ENCODE results near the gene HIVEP1.

Gene HIVEP1

DNA sequence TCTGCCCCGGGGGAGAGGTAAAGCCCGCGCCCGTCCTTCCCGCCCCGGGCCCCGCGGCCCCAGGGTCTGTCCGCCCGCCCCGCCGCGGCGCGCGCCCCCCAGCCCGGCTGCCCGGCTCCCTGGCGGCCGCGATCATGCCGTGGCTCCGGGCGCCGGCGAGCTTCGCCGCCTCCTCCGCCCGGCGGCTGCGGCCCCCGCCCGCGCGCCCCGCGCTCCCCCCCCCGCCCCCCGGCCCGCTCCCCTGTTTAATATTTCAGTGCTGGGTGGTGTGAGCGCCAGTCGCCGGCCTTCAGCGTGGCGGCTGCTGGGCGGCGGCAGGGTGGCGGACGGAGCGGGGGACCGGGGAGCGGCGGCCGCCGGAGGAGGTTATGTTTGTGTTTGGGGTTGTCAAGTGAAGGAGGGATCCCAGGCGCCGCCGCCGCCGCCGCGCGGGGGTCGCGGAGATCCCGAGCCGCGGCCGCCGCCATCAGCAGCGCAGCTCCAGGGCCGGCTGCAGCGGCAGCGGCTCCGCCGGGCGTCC is at the start of gene HIVEP1:
Gene HIVEP1, plus strand, starts transcription at position 275 of the 520 bp plus-strand sequence. CDS start 3,317 bp downstream, outside the sequence.
- peak; percentile 11 to 31 for DNase-seq

- no peak for DNase-seq
Measured at GRCh38 chr6:11963756-11964500, 48.2 kb upstream of the HIVEP1 start.

DNA sequence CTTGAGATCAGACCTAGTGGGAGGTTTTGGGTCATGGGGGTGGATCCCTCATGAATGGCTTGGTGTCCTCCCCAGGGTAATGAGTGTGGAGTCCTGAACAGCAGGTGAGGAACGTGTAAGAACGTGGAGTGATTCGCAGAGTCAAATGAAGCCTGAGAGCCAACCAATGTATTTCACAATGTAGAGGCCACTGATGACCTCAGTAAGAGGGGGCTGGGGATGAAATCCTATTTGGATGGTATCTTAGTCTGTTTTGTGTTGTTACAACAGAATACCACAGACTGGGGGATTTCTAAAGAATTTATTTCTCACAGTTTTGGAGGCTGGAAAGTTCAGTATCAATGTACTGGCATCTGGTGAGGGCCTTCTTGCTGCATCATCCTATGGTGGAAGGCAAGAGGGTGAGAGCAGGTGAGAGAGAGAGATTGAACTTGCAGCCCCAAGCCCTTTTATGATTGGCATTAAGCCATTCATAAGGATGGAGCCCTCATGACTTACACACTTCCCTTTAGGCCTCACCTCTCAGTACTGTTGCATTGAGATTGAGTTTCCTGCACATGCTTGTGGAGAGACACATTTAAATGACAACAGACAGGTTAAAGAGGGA is 47.3 kb upstream of the HIVEP1 start:
- no peak for DNase-seq

DNA sequence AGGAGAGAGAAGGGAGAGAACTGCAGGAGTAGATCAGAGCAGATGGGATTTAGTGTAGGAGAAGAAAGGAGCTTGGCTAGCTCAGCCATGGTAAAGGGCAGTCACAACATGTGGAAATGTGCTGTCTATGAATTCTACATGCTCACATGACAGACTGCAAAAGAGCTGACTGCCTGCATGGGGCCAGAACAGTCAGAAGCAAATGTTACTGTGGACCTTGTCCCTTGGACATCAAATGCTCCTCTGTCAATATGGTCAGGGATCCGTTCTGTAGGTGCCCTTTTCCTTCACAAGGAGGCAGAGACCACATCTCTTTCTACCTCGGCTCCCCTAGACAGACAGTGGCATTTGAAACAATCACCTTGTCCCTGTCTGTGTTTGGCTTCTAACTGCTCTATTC is 46.6 kb upstream of the HIVEP1 start:
- no peak for DNase-seq

GRCh38 chr6:11968241-11968806 is 43.8 kb upstream of the HIVEP1 start:
- no peak for DNase-seq

- no peak for DNase-seq
Measured at GRCh38 chr6:11969092-11969491, 43.0 kb upstream of the HIVEP1 start.

- DNase-seq = no peak
Measured at GRCh38 chr6:11970114-11970513, 42.0 kb upstream of the HIVEP1 start.

- no peak for DNase-seq
Measured at GRCh38 chr6:11971154-11971553, 41.0 kb upstream of the HIVEP1 start.

- no peak for DNase-seq
Measured at GRCh38 chr6:11972270-11972669, 39.8 kb upstream of the HIVEP1 start.

DNA sequence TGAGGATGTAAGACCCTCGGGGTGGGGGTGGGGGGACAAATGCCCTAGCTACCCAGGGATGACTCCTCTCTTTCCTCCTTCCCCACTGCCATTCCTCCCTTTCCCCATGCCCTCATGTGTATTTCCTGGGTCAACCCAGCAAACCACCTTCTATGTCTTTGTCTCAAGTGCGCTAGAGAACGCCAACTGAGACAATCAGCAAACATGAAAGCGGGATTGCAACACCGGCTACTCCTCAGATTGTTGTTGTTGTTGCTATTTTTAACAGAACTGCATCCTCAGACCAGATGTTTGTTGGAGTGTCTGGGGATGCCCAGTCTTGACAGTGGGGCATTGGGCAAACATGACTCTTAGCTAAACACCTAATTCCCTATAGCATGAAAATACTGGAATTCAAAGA is 39.3 kb upstream of the HIVEP1 start:
- DNase-seq = no peak

DNA sequence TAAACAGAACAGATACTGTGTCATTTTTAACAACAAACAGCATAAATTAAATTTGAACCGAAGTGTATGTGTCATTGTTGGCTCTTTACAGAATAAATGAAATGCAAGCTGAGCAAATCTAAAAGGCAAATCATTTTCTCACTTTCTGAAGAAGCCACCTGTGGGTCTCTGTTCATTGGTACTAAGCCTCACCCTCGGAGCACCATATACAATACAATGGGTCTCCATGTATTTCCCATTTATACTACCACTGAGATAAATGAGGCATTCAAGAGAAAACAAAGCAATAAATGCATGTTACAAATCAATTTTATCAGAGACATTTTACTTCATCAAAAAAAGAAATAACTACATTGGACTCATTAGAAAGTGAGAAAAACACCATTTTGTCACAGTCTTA is 38.9 kb upstream of the HIVEP1 start:
- no peak for DNase-seq

GRCh38 chr6:11974089-11974488 is 38.0 kb upstream of the HIVEP1 start:
- no peak for DNase-seq

- DNase-seq = peak; percentile 97 to 99
Measured at GRCh38 chr6:11975353-11975977, 36.6 kb upstream of the HIVEP1 start.

DNA sequence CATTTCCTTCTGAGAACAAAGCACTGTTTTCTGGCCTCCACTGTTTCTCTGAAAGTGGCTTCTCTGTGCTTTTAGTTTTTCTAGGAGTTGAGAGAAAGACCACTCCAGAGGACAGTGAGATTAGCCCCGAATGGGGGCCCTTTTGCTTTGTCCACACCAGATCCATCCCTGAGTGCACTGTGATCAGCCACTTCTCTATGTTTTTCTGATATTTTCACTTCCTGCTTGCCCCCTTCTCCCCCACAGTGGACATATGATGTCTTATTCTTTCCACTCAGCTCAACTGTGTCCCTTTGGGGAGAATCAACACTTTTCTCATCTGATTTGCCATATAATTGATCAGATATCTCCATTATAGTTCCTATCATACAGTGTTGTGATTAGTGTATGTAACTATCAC is 35.6 kb upstream of the HIVEP1 start:
- DNase-seq = no peak

DNA sequence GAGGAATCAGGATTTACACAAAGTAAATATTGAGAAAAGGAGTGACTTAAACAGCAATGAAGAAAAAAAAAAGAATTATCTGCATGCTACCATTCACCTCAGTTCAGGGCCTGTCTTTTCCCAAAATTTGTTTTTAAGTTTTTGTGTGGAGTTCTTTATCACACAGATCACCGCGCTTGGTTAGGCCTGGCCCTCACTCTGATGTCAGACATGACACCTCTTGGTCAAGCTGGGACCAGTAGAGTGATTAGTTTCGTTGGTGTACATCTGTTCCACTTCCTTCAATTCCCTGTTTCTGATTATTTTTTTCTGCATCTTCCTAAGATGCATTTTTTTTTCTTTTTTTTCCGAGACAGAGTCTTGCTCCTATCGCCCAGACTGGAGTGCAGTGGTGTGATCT is 34.9 kb upstream of the HIVEP1 start:
- DNase-seq = no peak

DNA sequence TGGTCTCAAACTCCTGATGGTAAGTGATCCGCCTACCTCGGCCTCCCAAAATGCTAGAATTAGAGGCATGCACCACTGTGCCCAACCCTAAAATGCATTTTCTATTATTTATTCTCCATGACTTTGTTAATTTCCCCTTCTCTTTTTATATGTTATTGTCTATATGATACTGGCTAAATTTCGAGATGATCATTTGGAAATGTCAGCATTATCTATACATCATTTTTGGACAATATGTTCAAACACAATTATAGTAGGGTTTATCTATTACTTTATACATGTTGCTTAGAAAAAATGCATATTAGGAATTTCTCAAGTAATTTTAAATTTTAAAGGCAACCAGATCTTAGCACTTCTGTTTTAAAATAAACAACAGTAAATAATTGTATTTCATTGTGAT is 34.4 kb upstream of the HIVEP1 start:
- no peak for DNase-seq

- DNase-seq = no peak
Measured at GRCh38 chr6:11978169-11978987, 33.7 kb upstream of the HIVEP1 start.

- DNase-seq = no peak
Measured at GRCh38 chr6:11979866-11980265, 32.2 kb upstream of the HIVEP1 start.

GRCh38 chr6:11983306-11983705 is 28.8 kb upstream of the HIVEP1 start:
- DNase-seq = no peak

GRCh38 chr6:11987386-11987785 is 24.7 kb upstream of the HIVEP1 start:
- no peak for DNase-seq

- no peak for DNase-seq
Measured at GRCh38 chr6:11989386-11989785, 22.7 kb upstream of the HIVEP1 start.

DNA sequence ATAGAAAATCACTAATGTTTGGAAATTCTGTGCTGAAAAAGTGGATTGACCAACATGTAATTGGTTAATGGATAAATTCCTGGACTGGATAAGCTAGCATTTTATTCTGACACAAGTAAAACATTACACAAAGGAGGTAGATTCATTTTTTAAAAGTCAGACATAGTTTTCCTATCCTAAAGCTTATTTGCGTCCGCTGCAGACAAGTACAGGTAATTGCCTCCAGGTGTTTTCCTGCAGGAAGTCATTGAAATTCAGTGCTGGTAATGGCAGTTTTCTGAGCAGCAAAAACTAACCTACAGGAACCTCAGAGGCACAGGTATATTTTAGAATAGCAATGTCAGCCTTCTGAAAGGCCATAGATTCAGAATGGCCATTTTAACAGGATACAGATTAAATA is 20.0 kb upstream of the HIVEP1 start:
- DNase-seq = no peak
